Measurements from ENCODE around the gene PCDHB12.

GRCh38 chr5:141196363-141196762, 12.2 kb upstream of the PCDHB12 start:
- TF ChIP-seq CTCF (conservative IDR thresholded peaks at IDR 0.05; ENCODE audit: low read length) (no peak), EZH2phosphoT487 (IDR thresholded peaks at IDR 0.05; ENCODE audit: borderline replicate concordance) (no peak)
